ENCODE data around the gene POC1B.

POC1B gene

DNA sequence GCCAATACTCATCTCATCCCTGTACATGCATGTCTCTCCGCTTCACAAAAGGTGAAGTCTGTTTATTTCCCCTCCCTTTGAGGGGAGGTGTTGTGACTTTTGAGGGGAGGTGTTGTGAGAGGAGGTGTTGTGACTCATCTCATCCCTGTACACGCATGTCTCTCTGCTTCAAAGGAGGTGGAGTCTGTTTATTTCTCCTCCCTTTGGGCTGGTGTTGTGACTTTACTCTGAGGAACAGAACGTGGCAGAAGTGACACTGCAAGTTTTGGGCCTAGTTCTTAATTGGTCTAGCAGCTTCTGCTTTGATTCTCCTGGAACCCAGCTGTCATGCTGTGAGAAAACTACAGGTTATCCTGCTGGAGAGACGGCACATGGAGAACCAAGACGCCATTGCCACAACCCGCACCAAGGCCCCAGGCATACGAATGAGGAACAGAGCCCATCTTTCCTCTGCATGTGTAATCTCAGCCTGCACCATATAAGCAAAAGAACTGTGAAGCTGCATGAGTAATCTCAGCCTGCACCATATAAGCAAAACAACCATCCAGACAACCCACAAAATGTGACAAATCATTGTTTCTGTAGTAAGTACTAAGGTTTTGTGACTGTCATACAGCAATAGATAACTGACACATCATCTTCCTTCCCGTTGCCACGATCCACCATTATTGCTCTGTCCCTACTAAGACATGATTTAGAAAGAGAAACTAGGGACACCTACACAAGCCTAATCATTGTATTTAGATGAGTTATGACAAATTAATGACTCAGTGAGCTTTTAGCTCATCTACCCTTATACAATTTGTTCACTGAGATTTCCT lies 31.2 kb downstream of the POC1B start:
- DNase-seq: peak in 1 of 2 donors; percentile 14

- DNase-seq: no peak
These were observed 32.1 kb downstream of the POC1B start for GRCh38 chr12:89493670-89494302.

DNA sequence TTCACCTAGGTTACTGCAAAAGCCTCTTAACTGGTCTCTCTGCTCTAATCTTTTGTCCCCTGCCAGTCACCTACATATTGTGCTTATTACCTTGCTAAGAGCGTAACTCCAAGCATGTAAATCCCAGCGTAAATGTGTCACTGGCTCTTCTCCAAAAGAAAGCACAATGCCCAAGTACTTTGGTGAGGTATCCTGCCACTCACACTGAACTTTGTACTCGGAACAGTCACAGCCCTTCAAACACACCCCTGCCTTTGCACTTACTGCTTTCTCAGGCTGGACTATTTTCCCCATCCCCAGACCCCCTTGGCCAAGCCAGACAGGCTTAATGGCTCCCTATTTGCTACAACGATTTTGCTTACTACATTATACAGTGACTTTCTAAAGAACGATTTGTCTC lies 33.0 kb downstream of the POC1B start:
- no peak for DNase-seq

GRCh38 chr12:89490922-89491321 lies 34.9 kb downstream of the POC1B start:
- DNase-seq: no peak

DNA sequence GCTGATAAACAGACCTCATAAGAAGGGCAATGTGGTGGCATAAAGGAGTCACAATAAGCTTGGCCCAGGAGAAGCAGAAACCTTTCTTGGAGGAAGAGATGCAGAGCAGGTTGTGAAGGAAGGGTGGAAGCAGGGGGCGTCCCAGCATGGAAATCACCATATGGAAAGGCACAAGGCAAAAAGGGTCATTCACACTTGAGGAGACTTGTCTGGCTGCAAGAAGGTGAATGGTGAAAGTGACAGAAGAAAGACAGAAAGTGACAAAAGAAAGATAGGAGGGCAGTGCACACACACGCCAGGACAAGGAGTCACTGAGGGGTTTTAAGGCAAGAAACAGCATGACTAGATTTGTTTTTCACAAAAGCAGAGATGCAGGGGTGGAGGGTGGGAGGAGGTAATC lies 39.6 kb downstream of the POC1B start:
- no peak for DNase-seq

DNA sequence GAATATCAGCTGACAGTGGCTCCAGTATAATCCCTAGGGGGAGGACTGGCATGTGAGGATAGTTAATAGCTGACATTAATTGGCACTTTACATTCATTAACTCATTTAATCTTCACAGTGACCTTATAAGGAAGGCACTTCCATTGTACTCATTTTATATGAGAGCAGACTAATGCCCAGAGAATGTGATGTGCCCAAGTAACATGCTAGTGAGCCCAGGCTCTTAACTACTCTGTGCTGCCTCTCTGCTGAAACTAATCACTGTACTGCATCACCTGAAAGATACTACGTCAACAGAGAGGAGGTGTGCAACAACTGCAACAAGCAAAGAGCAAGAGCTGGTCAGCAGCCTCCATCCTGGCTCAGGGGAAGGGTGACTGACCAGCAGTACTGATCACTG lies 41.4 kb downstream of the POC1B start:
- DNase-seq: no peak

GRCh38 chr12:89481213-89481914 lies 44.5 kb downstream of the POC1B start:
- DNase-seq: no peak

GRCh38 chr12:89479982-89480381 lies 45.9 kb downstream of the POC1B start:
- DNase-seq: no peak

GRCh38 chr12:89477633-89478279 lies 48.1 kb downstream of the POC1B start:
- DNase-seq: no peak

DNA sequence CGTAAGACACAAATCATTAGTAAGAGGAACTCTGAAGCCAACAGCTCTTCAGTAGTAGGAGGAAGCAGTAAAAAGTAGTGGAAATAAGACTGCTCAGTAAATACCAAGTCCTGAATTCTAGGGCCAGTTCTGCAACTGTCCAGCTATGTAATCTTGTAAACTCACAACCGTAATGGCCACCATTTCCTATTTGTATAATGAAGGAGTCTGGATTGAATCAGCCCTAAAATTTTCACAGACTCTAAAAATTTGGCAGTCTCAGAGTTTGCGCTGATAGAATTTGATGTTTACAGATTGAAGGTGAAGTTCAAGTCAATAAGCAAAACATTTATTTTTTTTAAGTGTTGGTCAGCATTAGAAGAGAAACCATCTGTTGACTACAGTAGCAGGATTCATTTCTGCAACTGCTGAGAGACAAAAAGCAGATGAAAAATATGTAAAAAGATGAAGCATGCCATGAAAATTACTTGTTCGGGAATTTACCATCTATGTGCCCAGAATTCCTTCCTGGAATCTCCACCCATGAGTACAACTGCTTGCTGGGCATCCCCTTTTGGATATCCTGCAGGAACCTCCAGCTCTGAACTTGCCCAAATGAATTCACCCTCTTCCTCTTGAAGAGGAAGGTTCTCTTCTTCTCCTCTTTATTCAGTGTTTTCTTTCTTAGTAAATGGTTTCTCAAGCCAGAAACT lies 48.8 kb downstream of the POC1B start:
- DNase-seq: no peak

DNA sequence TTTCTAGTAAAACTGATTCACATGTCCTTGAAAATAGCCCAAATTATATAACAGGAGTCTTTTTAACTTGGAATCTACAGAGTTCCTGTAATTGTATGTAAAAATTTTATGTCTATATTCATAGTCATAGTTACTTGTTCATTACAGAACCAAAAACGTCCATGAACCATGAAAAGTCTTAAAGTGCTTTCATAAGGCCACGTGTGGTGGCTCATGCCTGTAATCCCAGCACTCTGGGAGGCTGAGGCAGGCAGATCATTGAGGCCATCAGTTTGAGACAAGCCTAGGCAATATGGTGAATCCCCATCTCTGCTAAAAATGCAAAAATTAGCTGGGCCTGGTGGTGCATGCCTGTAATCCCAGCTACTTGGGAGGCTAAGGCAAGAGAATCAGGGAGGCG lies 49.6 kb downstream of the POC1B start:
- no peak for DNase-seq

- no peak for DNase-seq
These were observed 50.5 kb downstream of the POC1B start for GRCh38 chr12:89475203-89475990.

GRCh38 chr12:89474615-89475014 lies 51.2 kb downstream of the POC1B start:
- no peak for DNase-seq

GRCh38 chr12:89472508-89472907 lies 53.3 kb downstream of the POC1B start:
- DNase-seq: no peak

- DNase-seq: peak in 1 of 2 donors; percentile 71
These were observed 54.9 kb downstream of the POC1B start for GRCh38 chr12:89470741-89471509.

GRCh38 chr12:89469361-89469760 lies 56.5 kb downstream of the POC1B start:
- DNase-seq: peak; percentile 25 to 66

DNA sequence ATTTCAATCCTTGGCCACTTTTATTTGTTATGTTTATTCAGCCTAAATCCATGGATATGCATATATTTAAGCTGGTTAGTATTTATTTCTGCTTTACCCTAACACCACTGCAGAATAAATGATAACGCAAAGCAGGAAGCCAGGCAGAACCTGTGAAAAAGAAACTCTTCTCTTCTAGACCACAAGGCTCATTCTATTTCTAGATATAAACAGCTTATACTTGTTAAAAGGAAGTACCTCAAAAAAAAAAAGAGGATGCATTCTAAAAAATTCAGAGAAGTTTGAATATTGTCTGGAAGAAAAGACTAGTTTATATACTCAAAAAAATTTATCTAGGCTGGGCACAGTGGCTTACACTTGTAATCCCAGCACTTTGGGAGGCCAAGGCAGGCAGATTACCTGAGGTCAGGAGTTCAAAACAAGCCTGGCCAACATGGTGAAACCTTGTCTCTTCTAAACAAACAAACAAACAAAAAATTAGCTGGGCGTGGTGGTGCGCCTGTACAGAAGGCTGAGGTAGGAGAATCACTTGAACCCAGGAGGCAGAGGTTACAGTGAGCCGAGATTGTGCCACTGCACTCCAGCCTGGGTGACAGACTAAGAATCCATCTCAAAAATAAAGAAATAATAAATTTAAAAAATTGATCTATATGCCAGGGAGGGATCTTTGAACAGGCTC lies 57.1 kb downstream of the POC1B start:
- DNase-seq: peak; percentile 22 to 64

GRCh38 chr12:89468017-89468416 lies 57.8 kb downstream of the POC1B start:
- peak in 1 of 2 donors; percentile 30 for DNase-seq

DNA sequence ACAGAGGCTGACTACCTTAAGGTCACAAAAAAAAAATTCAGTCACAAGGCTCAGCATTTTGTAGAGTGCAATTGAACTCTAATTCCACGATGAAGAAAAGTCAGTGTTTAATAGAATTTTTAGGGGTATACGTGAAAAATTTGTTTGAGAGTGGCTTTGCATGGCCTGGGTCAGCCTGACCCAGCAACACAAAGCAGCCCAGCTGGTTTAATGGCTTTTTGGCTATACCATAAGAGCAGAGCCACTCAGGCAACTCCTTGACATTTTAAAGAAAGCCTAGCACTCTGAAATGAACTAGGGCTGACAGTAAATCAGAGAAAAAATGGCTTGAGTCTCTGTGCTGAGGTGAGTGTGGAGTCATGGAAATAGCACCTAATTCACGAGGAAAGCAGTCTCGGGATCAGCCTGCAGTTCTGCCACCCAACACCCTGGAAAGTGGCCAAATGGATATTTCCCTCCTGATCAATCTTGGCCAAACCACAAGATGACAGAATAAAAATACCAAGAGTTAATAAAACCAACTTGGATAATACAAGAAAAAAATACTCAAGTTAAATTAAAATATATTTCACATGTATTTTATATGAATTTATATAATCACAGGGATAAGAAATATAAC lies 60.8 kb downstream of the POC1B start:
- DNase-seq: no peak

All from CD4-positive, alpha-beta T cell treated with Interferon alpha-2 for 1 hour (primary cell).